Epithelial cell of esophagus (primary cell): Measurements from ENCODE around the gene MTARC2.

Experiments
- DNase-seq: peaks from one replicate; pipeline ENCODE4 v3.0.0; 2010; ENCODE audit warnings: low read depth
- H3K4me3 ChIP-seq: 2 replicates; pipeline ENCODE4 v1.5.1; 2011; ENCODE audit warnings: mild to moderate bottlenecking, low read length, control low read depth
- TF ChIP-seq, protein P1 (sequence below): IDR thresholded peaks from 2 replicates; pipeline ENCODE4 v1.5.1; 2011; ENCODE audit warnings: low read depth, mild to moderate bottlenecking, low read length, control low read depth, inconsistent platforms; ENCODE audit not compliant: insufficient read depth; ENCODE audit errors: missing control alignments

MTARC2 gene

DNA sequence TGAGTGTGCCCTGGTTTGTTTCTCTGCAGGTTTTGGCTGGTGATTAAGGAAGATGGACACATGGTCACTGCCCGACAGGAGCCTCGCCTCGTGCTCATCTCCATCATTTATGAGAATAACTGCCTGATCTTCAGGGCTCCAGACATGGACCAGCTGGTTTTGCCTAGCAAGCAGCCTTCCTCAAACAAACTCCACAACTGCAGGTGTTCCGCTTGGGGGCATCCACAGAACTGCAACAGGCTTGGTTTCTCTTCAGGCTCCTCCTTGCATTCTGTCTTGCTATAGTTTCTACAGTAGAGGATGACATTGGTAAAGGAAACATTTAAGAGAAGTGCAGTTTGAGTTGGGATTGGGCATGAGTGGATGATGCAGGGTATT is 6.8 kb downstream of the MTARC2 start:
- TF ChIP-seq, protein P1, sequence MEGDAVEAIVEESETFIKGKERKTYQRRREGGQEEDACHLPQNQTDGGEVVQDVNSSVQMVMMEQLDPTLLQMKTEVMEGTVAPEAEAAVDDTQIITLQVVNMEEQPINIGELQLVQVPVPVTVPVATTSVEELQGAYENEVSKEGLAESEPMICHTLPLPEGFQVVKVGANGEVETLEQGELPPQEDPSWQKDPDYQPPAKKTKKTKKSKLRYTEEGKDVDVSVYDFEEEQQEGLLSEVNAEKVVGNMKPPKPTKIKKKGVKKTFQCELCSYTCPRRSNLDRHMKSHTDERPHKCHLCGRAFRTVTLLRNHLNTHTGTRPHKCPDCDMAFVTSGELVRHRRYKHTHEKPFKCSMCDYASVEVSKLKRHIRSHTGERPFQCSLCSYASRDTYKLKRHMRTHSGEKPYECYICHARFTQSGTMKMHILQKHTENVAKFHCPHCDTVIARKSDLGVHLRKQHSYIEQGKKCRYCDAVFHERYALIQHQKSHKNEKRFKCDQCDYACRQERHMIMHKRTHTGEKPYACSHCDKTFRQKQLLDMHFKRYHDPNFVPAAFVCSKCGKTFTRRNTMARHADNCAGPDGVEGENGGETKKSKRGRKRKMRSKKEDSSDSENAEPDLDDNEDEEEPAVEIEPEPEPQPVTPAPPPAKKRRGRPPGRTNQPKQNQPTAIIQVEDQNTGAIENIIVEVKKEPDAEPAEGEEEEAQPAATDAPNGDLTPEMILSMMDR = no peak

DNA sequence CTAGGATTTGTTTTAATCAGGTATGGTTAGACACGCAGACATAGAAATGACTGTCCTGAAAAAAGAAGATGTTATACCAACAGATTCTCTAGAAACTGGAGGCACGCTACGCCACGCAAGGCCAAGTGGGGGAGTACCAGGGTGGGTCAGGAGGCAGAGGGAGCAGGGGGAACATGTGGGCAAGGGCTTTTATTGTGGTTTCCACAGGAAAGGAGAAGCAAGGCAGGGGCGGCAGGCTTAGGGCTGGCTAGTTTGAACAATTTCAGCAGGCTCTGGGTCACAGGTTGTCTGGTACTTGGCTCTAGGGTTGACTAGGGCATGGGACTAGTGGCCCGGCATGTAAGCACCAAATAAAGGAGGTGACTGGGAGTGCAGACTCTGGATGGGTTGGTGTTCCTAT is 7.2 kb downstream of the MTARC2 start:
- no peak for DNase-seq
- no peak overlapping the region for H3K4me3 ChIP-seq
- TF ChIP-seq, protein P1 = no peak

More for the DNA sequence above, 6.8 kb downstream of the MTARC2 start:
- no peak overlapping the region for H3K4me3 ChIP-seq
- no peak for DNase-seq

DNA sequence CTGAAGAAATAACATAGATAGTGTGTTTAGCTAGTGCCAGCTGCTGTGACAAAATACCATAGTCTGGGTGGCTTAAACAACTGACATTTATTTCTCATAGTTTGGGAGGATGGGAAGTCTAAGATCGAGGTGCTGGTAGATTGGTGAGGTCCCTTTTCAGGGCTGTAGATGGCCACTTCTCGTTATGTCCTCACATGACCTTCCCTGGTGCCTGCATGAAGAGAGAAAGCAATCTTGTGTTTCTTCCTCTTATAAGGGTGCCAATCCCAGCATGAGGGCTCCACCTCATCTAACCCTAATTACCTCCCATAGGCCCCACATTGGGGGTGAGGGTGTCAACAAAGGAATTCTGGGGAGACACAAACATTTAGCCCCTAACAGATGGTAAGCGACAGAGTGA is 9.3 kb downstream of the MTARC2 start:
- H3K4me3 ChIP-seq = no peak overlapping the region
- TF ChIP-seq, protein P1 = no peak
- DNase-seq = no peak

DNA sequence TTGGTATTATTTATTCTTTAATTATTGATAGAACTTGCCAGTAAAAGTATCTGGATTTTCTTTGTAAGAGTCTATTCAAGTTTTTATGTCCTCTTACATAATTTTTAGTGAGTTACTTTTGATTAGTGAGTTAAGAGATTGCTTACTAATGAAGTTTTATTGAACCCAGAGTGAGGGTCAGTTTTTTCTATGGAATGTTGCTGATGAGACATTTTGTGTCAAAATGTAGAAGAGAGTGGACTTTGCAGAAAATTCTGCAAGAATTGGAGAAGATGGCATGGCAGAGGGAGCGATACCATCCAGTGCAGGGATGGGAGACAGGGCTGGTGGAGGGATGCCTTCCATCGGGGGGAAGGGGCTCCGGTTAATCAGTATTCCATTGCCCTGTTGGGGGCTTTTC is 11.0 kb downstream of the MTARC2 start:
- TF ChIP-seq, protein P1 = no peak
- no peak for DNase-seq
- no peak overlapping the region for H3K4me3 ChIP-seq

- no peak overlapping the region for H3K4me3 ChIP-seq
- DNase-seq = no peak
- TF ChIP-seq, protein P1 = no peak
Measured at GRCh38 chr1:220761688-220762427, 13.7 kb downstream of the MTARC2 start.

GRCh38 chr1:220764757-220765156 is 16.6 kb downstream of the MTARC2 start:
- TF ChIP-seq, protein P1 = no peak
- no peak for DNase-seq
- H3K4me3 ChIP-seq = no peak overlapping the region
